ENCODE data around the gene RANBP10. TPM values are rescaled to one million over a fixed set of nuclear protein-coding genes. Genes with fewer than 3 reads are reported as not detected.

RANBP10 gene
- total and polyA plus RNA-seq, 2 of the 8 experiments (the other 6 are each of a cell fraction or from before 2014, with no cell fraction given) = 14.2 to 16.8 TPM

- TF ChIP-seq CTBP2 (IDR thresholded peaks at IDR 0.05; ENCODE audit: borderline replicate concordance, insufficient read depth, insufficient read length, low read length) (no peak), KDM5A (IDR thresholded peaks at IDR 0.05; ENCODE audit: low read length) (no peak), USF2 (IDR thresholded peaks at IDR 0.05; ENCODE audit: low read length) (no peak), CREB1 (IDR thresholded peaks at IDR 0.05) (no peak)
Observed at GRCh38 chr16:67801883-67802282, 4.5 kb downstream of the RANBP10 start (continued).
